Measurements from ENCODE around the gene PDXK.

The PDXK gene

DNA sequence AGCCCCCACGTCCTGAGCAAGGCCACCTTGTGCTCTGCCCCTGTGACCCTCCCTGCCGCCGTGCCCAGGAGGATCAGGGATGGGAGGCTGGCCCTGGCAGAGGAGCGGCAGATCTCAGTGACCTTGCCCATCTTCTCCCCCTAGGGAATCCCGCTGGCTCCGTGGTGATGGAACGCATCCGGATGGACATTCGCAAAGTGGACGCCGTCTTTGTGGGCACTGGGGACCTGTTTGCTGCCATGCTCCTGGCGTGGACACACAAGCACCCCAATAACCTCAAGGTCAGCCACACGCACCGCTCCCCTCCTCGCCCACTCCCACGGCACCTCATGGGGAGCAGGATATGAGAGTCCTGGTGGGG lies 34.5 kb downstream of the PDXK start:
- Histone ChIP-seq H3K27ac (no peak overlapping the region), H3K4me1 (ENCODE audit: control insufficient read depth in 1 of 2, insufficient read depth in 1 of 2, low read depth in 1 of 2, low read length in 1 of 2) (no peaks in the 10 kb centered on the region), H3K4me3 (ENCODE audit: low read depth in 1 of 2, low read length in 1 of 2) (no peak overlapping the region), H3K27me3 (no peaks in the 10 kb centered on the region), H3K36me3 (peaks cover 100% of the 10 kb centered on the region), H3K9me3 (no peaks in the 10 kb centered on the region)
- no peak for TF ChIP-seq CTCF (IDR thresholded peaks at IDR 0.05)

- H3K4me1 ChIP-seq (ENCODE audit: control insufficient read depth in 1 of 2, insufficient read depth in 1 of 2, low read depth in 1 of 2, low read length in 1 of 2): no peaks in the 10 kb centered on the region
- H3K27ac ChIP-seq: no peak overlapping the region
- H3K36me3 ChIP-seq: peaks cover 100% of the 10 kb centered on the region
- no peaks in the 10 kb centered on the region for H3K27me3 ChIP-seq
- no peak overlapping the region for H3K4me3 ChIP-seq (ENCODE audit: low read depth in 1 of 2, low read length in 1 of 2)
- TF ChIP-seq CTCF (IDR thresholded peaks at IDR 0.05): no peak
- H3K9me3 ChIP-seq: no peaks in the 10 kb centered on the region
These were observed 36.2 kb downstream of the PDXK start for GRCh38 chr21:43754948-43755781.

DNA sequence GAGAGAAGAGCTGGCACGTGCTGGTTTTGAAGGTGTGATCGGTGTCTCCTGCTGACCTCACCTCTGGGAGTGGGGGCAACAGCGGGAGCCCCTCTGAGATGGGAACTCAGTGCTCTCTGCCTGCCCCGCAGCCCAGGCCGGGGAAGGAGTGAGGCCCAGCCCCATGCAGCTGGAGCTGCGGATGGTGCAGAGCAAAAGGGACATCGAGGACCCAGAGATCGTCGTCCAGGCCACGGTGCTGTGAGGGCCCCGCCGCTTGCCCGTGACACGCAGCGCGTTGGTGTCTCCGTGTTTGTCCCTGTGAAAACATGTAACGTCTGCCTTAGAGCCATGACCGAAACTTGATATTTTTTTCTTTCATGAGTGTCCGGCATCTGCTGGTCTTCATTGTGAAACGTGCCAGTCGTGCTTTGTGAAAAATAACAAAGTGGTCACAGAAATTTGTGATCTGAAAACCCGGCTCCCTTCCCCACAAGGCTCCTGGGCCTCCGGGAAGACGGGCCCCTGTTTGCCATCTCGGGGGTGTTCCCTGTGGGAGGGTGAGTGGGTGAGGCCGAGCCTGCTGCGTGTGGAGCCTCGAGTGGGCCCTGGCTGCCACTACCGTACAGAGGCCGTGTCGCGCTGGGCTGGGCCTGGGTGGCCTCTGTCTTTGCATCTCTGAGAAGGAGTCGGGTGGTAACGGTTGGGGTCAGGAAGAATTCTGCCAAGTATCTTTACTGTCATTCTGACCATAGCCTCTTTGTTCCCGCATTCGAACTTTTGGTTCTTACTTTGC lies 37.1 kb downstream of the PDXK start:
- H3K36me3 ChIP-seq: peaks cover 100% of the 10 kb centered on the region
- TF ChIP-seq CTCF (IDR thresholded peaks at IDR 0.05): no peak
- no peak overlapping the region for H3K4me3 ChIP-seq (ENCODE audit: low read depth in 1 of 2, low read length in 1 of 2)
- H3K9me3 ChIP-seq: no peaks in the 10 kb centered on the region
- H3K27me3 ChIP-seq: no peaks in the 10 kb centered on the region
- H3K4me1 ChIP-seq (ENCODE audit: control insufficient read depth in 1 of 2, insufficient read depth in 1 of 2, low read depth in 1 of 2, low read length in 1 of 2): no peaks in the 10 kb centered on the region
- H3K27ac ChIP-seq: no peak overlapping the region

GRCh38 chr21:43757601-43758000 lies 38.7 kb downstream of the PDXK start:
- no peak for TF ChIP-seq CTCF (IDR thresholded peaks at IDR 0.05)
- Histone ChIP-seq H3K27me3 (no peaks in the 10 kb centered on the region), H3K36me3 (peaks cover 100% of the 10 kb centered on the region), H3K27ac (no peak overlapping the region), H3K4me1 (ENCODE audit: control insufficient read depth in 1 of 2, insufficient read depth in 1 of 2, low read depth in 1 of 2, low read length in 1 of 2) (no peaks in the 10 kb centered on the region), H3K9me3 (no peaks in the 10 kb centered on the region), H3K4me3 (ENCODE audit: low read depth in 1 of 2, low read length in 1 of 2) (no peak overlapping the region)

DNA sequence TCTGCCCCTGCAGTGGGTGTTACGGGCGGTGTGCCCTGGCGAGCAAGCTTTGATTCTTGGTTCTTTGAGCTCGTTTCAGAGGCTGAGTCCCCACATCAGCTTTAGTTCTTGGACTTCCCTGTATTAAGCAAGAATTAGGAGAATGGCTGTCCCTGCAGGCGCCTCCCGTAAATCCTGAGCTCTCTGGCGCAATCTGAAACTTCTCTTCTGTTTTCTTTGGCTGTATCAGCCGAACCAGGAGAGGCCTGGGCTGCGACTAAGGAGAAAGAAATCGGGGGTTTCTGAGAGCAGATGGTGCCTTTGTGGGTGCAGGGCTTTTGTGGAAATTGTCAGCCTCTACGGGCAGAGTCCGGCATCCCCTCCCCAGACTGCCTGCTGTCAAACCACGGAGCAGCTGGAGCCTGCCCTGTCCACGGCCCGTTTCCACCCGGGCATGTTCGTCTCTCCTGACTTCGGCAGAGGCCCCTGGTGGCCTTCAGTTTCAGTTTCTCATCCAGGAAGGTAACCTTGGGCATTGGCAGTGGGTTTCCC lies 39.2 kb downstream of the PDXK start:
- H3K36me3 ChIP-seq: peaks cover 100% of the 10 kb centered on the region
- H3K9me3 ChIP-seq: no peaks in the 10 kb centered on the region
- H3K27me3 ChIP-seq: no peaks in the 10 kb centered on the region
- H3K27ac ChIP-seq: no peak overlapping the region
- TF ChIP-seq CTCF (IDR thresholded peaks at IDR 0.05): no peak
- H3K4me3 ChIP-seq (ENCODE audit: low read depth in 1 of 2, low read length in 1 of 2): no peak overlapping the region
- no peaks in the 10 kb centered on the region for H3K4me1 ChIP-seq (ENCODE audit: control insufficient read depth in 1 of 2, insufficient read depth in 1 of 2, low read depth in 1 of 2, low read length in 1 of 2)
